ENCODE results near the gene MPP4. TPM values are rescaled to one million over a fixed set of nuclear protein-coding genes. Genes with fewer than 3 reads are reported as not detected.
A peak's percentile ranks its signal among the peaks of the same experiment; 100 is the strongest.

MPP4 gene
- total RNA-seq, 1 experiment from 2014 or later, result not detected

- Histone ChIP-seq H2BK20ac (ENCODE audit: low read depth, low read length, poor library complexity, severe bottlenecking) (no peak overlapping the region), H2AFZ (ENCODE audit: low read length) (peak overlapping the region; percentile 96), H3K79me1 (ENCODE audit: insufficient read depth, low read depth, low read length, poor library complexity, severe bottlenecking) (no peaks in the 10 kb centered on the region), H3K9me3 (ENCODE audit: control insufficient read depth, low read depth, low read length) (no peaks in the 10 kb centered on the region), H2BK12ac (ENCODE audit: insufficient read length, low read depth, low read length) (no peak overlapping the region), H3K27ac (ENCODE audit: insufficient read length, low read depth, low read length) (peak overlapping the region; percentile 79), H4K91ac (ENCODE audit: insufficient read length, low read depth, low read length) (no peak overlapping the region), H3T11ph (ENCODE audit: low read length) (no peak overlapping the region), H4K8ac (replicated peaks; ENCODE audit: insufficient read length, low read depth, low read length) (no peak overlapping the region), H2BK120ac (ENCODE audit: low read depth, low read length, poor library complexity, severe bottlenecking) (peak overlapping the region; percentile 92), H3K56ac (ENCODE audit: insufficient read length, low read depth, low read length) (peak overlapping the region; percentile 44), H3K23me2 (ENCODE audit: insufficient read length, low read depth, low read length, poor library complexity, severe bottlenecking) (no peaks in the 10 kb centered on the region), H3K4ac (ENCODE audit: low read depth, low read length) (no peak overlapping the region; the same call in 1 of the 2 replicates), H3K14ac (ENCODE audit: insufficient read depth, low read length) (peak overlapping the region; percentile 98; the same call in 1 of the 2 replicates), H2BK15ac (ENCODE audit: low read depth, low read length) (no peak overlapping the region; the same call in 1 of the 2 replicates), H3K4me2 (ENCODE audit: insufficient read depth, insufficient read length, low read length) (peak overlapping the region; percentile 88), H2BK5ac (ENCODE audit: insufficient read length, low read length) (peak overlapping the region; percentile 33), H3K4me1 (ENCODE audit: insufficient read depth, low read length) (no peaks in the 10 kb centered on the region), H4K5ac (ENCODE audit: insufficient read length, low read depth, low read length) (peak overlapping the region; percentile 65), H3K79me2 (ENCODE audit: insufficient read depth, low read length) (no peaks in the 10 kb centered on the region), H3K9ac (ENCODE audit: extremely low read depth, insufficient read length, low read length) (peak overlapping the region; percentile 95), H3K18ac (ENCODE audit: insufficient read length, low read depth, low read length) (peak overlapping the region; percentile 96), H3K27me3 (ENCODE audit: insufficient read depth, low read length) (no peaks in the 10 kb centered on the region), H4K20me1 (ENCODE audit: control insufficient read depth, insufficient read depth, insufficient read length) (no peaks in the 10 kb centered on the region), H2AK5ac (ENCODE audit: insufficient read length, low read length) (no peak overlapping the region), H3K23ac (ENCODE audit: insufficient read length, low read depth, low read length) (no peak overlapping the region)
- peak overlapping the region; percentile 90 to 97 for H3K4me3 Mint-ChIP-seq
- no peak for TF ChIP-seq CTCF (conservative IDR thresholded peaks at IDR 0.05)
- peak overlapping the region; percentile 98 to 99 (median 98) for H3K27ac Mint-ChIP-seq
- WGBS (ENCODE audit: extremely low coverage, insufficient read length, low lambda C conversion rate), result no CpG with 5 or more reads among the region's 56 CpGs
- DNase-seq, result peak; percentile 83
- H3K9me3 Mint-ChIP-seq, result no peaks in the 10 kb centered on the region
- H3K36me3 Mint-ChIP-seq (ENCODE audit: insufficient read depth in 1 of 3, low read depth in 3 of 3), result peaks cover 0 to 12% (median 7%) of the 10 kb centered on the region in 3 experiments; a peak in 5 of 7 replicates
- H3K4me1 Mint-ChIP-seq, result peaks cover 16 to 18% of the 10 kb centered on the region in 2 experiments
- no peaks in the 10 kb centered on the region; the same call in 1 of the 2 replicates for H3K27me3 Mint-ChIP-seq (ENCODE audit: low read depth)
These were observed 55.7 kb downstream of the MPP4 start for GRCh38 chr2:201642579-201643215.
